GM19324 (cell line): ENCODE measurements around the gene COX5A.
A peak's percentile ranks its signal among the peaks of the same experiment; 100 is the strongest.
"Not testable (repeated sequence)": the region's sequence is repeated elsewhere in the genome, so short reads cannot be mapped to it uniquely, and the experiment has no call there.

Experiments used
- ATAC-seq: cut with Tn5 transposase; IDR thresholded peaks from one replicate; pipeline ENCODE4 v1.9.1; 2021; ENCODE audit warnings: mild to moderate bottlenecking, moderate library complexity; ENCODE audit not compliant: unreplicated experiment, low FRiP score

COX5A gene

GRCh38 chr15:74955796-74956647 is 18.1 kb upstream of the COX5A start:
- ATAC-seq, result peak; percentile 44

GRCh38 chr15:74955017-74955416 is 17.1 kb upstream of the COX5A start:
- no peak for ATAC-seq

GRCh38 chr15:74954515-74954914 is 16.6 kb upstream of the COX5A start:
- no peak for ATAC-seq

GRCh38 chr15:74951006-74951405 is 13.1 kb upstream of the COX5A start:
- no peak for ATAC-seq

GRCh38 chr15:74950078-74950908 is 12.4 kb upstream of the COX5A start:
- ATAC-seq, result no peak

GRCh38 chr15:74937272-74937589 is 642 bp downstream of the COX5A start:
- ATAC-seq, result no peak

- not testable (repeated sequence) for ATAC-seq
Measured at GRCh38 chr15:74935193-74935592, 2.7 kb downstream of the COX5A start.

- ATAC-seq, result no peak
Measured at GRCh38 chr15:74933573-74933972, 4.3 kb downstream of the COX5A start.

- no peak for ATAC-seq
Measured at GRCh38 chr15:74928771-74929198, 9.1 kb downstream of the COX5A start.

- ATAC-seq, result no peak
Measured at GRCh38 chr15:74924525-74924924, 13.3 kb downstream of the COX5A start.

- ATAC-seq, result no peak
Measured at GRCh38 chr15:74920456-74920855, 17.4 kb downstream of the COX5A start.

- no peak for ATAC-seq
Measured at GRCh38 chr15:74917676-74918075, 20.2 kb downstream of the COX5A start.

GRCh38 chr15:74913799-74914198 is 24.1 kb downstream of the COX5A start:
- ATAC-seq, result not testable (repeated sequence)

GRCh38 chr15:74913041-74913440 is 24.8 kb downstream of the COX5A start:
- ATAC-seq, result no peak

- no peak for ATAC-seq
Measured at GRCh38 chr15:74908635-74909034, 29.2 kb downstream of the COX5A start.

- ATAC-seq, result peak; percentile 5
Measured at GRCh38 chr15:74907163-74907870, 30.6 kb downstream of the COX5A start.

GRCh38 chr15:74906450-74907162 is 31.3 kb downstream of the COX5A start, which contains the start of gene FAM219B:
Gene FAM219B (minus strand): TSS chr15:74906851. CDS start chr15:74906800, 51 bp downstream.
- ATAC-seq, result peak; percentile 84

- ATAC-seq, result no peak
Measured at GRCh38 chr15:74906067-74906449, 31.8 kb downstream of the COX5A start.

GRCh38 chr15:74904190-74904805 is 33.6 kb downstream of the COX5A start:
- no peak for ATAC-seq

GRCh38 chr15:74903676-74904075 is 34.2 kb downstream of the COX5A start:
- ATAC-seq, result no peak
